HEK293T (cell line): ENCODE results near the gene PTH2.

Experiments
- BHLHE40 ChIP-seq: fragments of 450-650 bp; IDR thresholded peaks from 2 replicates; pipeline ENCODE4 v1.6.1; 2016; ENCODE audit warnings: mild to moderate bottlenecking, moderate library complexity, borderline replicate concordance
- FOXK2 ChIP-seq: fragments of 450-650 bp; IDR thresholded peaks from 2 replicates; pipeline ENCODE4 v1.6.1; 2016; ENCODE audit warnings: mild to moderate bottlenecking
- L3MBTL2 ChIP-seq: fragments of 450-650 bp; conservative IDR thresholded peaks from 2 replicates; pipeline ENCODE4 v1.6.1; 2016; ENCODE audit warnings: mild to moderate bottlenecking
- PKNOX1 ChIP-seq: fragments of 450-650 bp; IDR thresholded peaks from 2 replicates; pipeline ENCODE4 v1.6.1; 2016
- SP1 ChIP-seq: fragments of 450-650 bp; IDR thresholded peaks from 2 replicates; pipeline ENCODE4 v1.6.1; 2017

GRCh38 chr19:49423071-49423984 lies at the start of gene PTH2:
- no peak for TF ChIP-seq SP1
- no peak for TF ChIP-seq PKNOX1
- no peak for TF ChIP-seq FOXK2
- TF ChIP-seq L3MBTL2: no peak
- no peak for TF ChIP-seq BHLHE40
